Osteoblast (primary cell): ENCODE data around the gene IL6ST. TPM values are rescaled to one million over a fixed set of nuclear protein-coding genes. Genes with fewer than 3 reads are reported as not detected.

Experiments used
- DNase-seq: peaks from one replicate; pipeline ENCODE4 v3.0.0; 2011; ENCODE audit warnings: low spot score, mixed read lengths; ENCODE audit not compliant: insufficient read length; ENCODE audit errors: missing footprints
- H2AFZ ChIP-seq: 2 replicates; pipeline ENCODE4 v1.6.0; 2011; ENCODE audit warnings: mild to moderate bottlenecking, low read length
- H3K27ac ChIP-seq: 2 replicates; pipeline ENCODE4 v1.5.1; 2011; ENCODE audit warnings: mild to moderate bottlenecking, low read depth, low read length, moderate library complexity
- H3K27me3 ChIP-seq: 2 replicates; pipeline ENCODE4 v1.6.0; 2012; ENCODE audit warnings: mild to moderate bottlenecking, control low read depth, inconsistent platforms, low read length, moderate library complexity; ENCODE audit not compliant: insufficient read depth
- H3K36me3 ChIP-seq: 2 replicates; pipeline ENCODE4 v1.5.1; 2011; ENCODE audit warnings: mild to moderate bottlenecking, low read length, control low read depth, moderate library complexity; ENCODE audit not compliant: insufficient read depth
- H3K4me1 ChIP-seq: 2 replicates; pipeline ENCODE4 v1.5.1; 2011; ENCODE audit warnings: mild to moderate bottlenecking, low read length, control low read depth, moderate library complexity; ENCODE audit not compliant: insufficient read depth
- H3K4me2 ChIP-seq: 2 replicates; pipeline ENCODE4 v1.6.0; 2011; ENCODE audit warnings: mild to moderate bottlenecking, low read length; ENCODE audit not compliant: insufficient read depth
- H3K4me3 ChIP-seq: fragments of 200-600 bp; sonication (generic); 3 replicates; pipeline ENCODE4 v1.5.1; 2012; ENCODE audit warnings: mild to moderate bottlenecking, low read length, inconsistent platforms; ENCODE audit not compliant: insufficient read depth
- H3K79me2 ChIP-seq: 2 replicates; pipeline ENCODE4 v1.6.0; 2012; ENCODE audit warnings: mild to moderate bottlenecking, low read length, control low read depth, inconsistent platforms; ENCODE audit not compliant: insufficient read depth
- H3K9me3 ChIP-seq: 2 replicates; pipeline ENCODE4 v1.5.1; 2011; ENCODE audit warnings: low read depth, low read length, control low read depth
- H4K20me1 ChIP-seq: 2 replicates; pipeline ENCODE4 v1.6.0; 2012; ENCODE audit warnings: mild to moderate bottlenecking, low read length, control low read depth; ENCODE audit not compliant: insufficient read depth
- total RNA-seq: library from RNA; depleted of rRNA; stranded (reverse); fragments of >200 nt; gene quantifications from 2 replicates; pipeline ENCODE4 v1.2.3, GENCODE V29; 2012
- TF ChIP-seq, protein P1 (sequence below): IDR thresholded peaks from 2 replicates; pipeline ENCODE4 v1.5.1; 2011; ENCODE audit warnings: mild to moderate bottlenecking, low read depth, low read length, moderate library complexity; ENCODE audit errors: extremely low read depth

The IL6ST gene
- total RNA-seq, 1 donor = 804 TPM

DNA sequence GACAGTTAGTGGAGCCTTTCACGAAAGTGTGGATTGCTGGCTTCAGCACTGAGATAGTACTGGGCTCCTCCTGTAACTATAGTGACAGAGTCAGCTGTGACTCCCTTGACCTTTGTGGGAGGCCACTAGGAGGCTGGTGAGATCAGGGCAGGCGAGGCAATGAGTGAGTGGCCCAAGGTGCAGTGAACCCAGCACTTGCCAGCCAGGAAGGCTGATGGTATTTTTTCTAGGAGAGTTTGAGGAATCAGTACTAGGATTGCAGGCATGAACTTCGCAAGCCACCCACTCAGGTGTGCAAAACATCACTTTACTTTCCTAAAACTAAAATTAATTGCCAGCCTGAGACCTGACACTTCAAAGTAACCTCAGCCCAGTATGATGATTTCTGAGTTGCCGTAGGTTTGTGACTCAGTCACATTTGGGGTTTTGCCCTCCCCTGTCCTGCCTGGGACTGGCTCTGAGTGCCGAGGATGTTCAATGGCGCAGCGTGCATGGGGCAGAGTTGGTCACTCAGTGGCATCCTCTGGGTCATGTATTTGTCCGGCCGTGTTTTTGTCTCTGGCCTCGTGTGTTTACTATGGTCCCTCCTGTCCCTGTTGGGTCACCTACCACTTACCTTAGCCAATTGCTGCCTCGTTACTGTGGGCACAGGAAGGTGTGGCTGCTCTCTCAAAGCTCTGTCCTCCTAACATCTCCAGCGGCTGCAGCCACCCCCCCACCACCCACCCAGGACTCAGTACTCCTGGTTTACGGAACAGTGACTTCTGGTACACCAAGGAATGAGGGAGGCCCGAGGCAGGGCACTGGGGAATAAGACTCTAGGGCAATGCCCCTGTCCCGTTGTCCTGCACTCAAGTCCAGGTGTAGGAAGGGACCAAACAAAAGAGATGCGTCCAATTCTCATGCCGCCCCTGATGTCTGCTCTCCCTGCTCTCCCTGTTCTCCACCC, 76.4 kb downstream of the IL6ST start:
- H3K4me1 ChIP-seq = peaks cover under 1% of the 10 kb centered on the region
- DNase-seq = no peak
- H3K9me3 ChIP-seq = no peaks in the 10 kb centered on the region
- H3K79me2 ChIP-seq = no peaks in the 10 kb centered on the region
- no peaks in the 10 kb centered on the region for H3K27me3 ChIP-seq
- H4K20me1 ChIP-seq = no peaks in the 10 kb centered on the region
- H3K4me2 ChIP-seq = no peak overlapping the region
- TF ChIP-seq, protein P1, sequence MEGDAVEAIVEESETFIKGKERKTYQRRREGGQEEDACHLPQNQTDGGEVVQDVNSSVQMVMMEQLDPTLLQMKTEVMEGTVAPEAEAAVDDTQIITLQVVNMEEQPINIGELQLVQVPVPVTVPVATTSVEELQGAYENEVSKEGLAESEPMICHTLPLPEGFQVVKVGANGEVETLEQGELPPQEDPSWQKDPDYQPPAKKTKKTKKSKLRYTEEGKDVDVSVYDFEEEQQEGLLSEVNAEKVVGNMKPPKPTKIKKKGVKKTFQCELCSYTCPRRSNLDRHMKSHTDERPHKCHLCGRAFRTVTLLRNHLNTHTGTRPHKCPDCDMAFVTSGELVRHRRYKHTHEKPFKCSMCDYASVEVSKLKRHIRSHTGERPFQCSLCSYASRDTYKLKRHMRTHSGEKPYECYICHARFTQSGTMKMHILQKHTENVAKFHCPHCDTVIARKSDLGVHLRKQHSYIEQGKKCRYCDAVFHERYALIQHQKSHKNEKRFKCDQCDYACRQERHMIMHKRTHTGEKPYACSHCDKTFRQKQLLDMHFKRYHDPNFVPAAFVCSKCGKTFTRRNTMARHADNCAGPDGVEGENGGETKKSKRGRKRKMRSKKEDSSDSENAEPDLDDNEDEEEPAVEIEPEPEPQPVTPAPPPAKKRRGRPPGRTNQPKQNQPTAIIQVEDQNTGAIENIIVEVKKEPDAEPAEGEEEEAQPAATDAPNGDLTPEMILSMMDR = no peak
- H3K36me3 ChIP-seq = no peaks in the 10 kb centered on the region
- H3K27ac ChIP-seq = no peak overlapping the region
- H3K4me3 ChIP-seq = no peak overlapping the region
- H2AFZ ChIP-seq = no peak overlapping the region

DNA sequence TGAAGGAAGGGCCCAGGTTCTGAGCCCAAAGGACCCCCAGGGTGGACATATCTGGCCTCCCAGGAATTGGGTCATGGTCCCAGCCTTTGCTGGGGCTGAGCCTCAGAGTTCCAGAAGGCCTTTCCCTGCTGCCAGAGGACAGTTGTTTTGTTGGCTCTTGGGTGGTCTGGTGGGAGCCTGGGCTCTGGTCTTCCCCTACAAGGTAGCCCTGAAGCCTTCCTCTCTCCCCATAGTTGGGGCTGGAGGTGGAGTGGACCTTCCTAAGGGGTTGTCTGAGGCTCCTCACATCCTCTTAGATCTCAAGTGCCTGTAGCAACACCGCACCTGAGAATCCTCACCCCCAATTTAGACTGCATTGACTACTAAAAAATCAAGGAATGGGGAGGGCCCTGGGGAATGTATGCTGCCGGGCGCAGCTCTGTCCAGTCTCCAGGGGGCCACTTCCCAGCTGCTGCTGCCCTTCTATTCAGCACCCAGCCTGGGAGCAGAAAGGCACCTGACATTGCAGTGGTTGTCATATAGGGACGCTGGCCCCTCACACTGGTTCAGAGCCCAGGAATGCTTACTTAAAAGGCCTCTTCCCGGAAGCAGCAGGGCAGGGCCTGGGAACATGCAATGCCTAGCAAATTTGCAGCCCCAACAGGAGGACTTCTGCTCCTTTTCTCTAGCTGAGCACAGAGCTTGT, 77.2 kb downstream of the IL6ST start:
- Histone ChIP-seq H4K20me1 (no peaks in the 10 kb centered on the region), H3K36me3 (no peaks in the 10 kb centered on the region), H3K4me3 (no peak overlapping the region), H3K27ac (no peak overlapping the region), H2AFZ (no peak overlapping the region), H3K79me2 (no peaks in the 10 kb centered on the region), H3K4me1 (no peaks in the 10 kb centered on the region), H3K4me2 (no peak overlapping the region), H3K27me3 (no peaks in the 10 kb centered on the region), H3K9me3 (no peaks in the 10 kb centered on the region)
- TF ChIP-seq, protein P1 = no peak
- no peak for DNase-seq

DNA sequence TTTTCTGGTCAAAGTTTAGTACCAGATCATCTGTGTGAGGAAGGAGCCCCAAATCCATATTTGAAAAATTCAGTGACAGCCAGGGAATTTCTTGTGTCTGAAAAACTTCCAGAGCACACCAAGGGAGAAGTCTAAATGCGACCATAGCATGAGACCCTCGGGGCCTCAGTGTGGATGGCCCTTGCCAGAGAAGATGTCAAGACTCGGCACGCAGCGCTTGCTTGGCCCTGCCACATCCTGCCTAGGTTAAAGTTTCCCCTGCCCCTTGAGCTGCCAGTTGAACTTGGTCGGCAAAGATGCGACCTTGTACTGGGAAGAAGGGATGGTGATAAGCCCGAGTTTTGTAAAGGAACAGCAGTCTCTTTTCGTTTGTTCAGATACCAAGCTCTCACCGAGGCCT, 77.8 kb downstream of the IL6ST start:
- Histone ChIP-seq H3K9me3 (no peaks in the 10 kb centered on the region), H2AFZ (no peak overlapping the region), H3K27ac (no peak overlapping the region), H4K20me1 (no peaks in the 10 kb centered on the region), H3K4me2 (no peak overlapping the region), H3K36me3 (no peaks in the 10 kb centered on the region), H3K4me3 (no peak overlapping the region), H3K4me1 (no peaks in the 10 kb centered on the region), H3K79me2 (no peaks in the 10 kb centered on the region), H3K27me3 (no peaks in the 10 kb centered on the region)
- TF ChIP-seq, protein P1 = no peak
- DNase-seq = no peak

DNA sequence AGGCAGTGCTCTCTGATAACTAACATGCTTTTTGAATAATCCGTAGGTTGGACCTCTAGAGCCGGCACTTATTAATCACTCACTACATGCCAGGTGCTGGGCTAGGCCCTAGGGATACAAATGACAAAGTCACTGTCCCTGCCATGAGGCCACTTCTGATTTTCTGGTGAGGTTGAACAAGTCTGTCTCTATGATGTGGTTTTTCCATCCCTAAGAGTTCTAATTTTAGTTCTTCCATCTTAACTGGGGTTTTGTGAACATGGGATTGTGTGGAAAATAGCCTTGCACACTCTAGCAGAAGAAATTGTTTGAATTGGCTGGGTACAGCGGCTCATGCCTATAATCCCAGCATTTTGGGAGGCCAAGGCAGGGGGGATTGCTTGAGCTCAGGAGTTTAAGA, 79.0 kb downstream of the IL6ST start:
- Histone ChIP-seq H3K79me2 (no peaks in the 10 kb centered on the region), H3K4me1 (no peaks in the 10 kb centered on the region), H3K4me2 (no peak overlapping the region), H3K27me3 (no peaks in the 10 kb centered on the region), H2AFZ (no peak overlapping the region), H3K36me3 (no peaks in the 10 kb centered on the region), H3K27ac (no peak overlapping the region), H3K4me3 (no peak overlapping the region), H3K9me3 (no peaks in the 10 kb centered on the region), H4K20me1 (no peaks in the 10 kb centered on the region)
- TF ChIP-seq, protein P1 = no peak
- DNase-seq = no peak
